IMR-90 (cell line): ENCODE measurements around the gene RASGEF1C. TPM values are rescaled to one million over a fixed set of nuclear protein-coding genes. Genes with fewer than 3 reads are reported as not detected.
A peak's percentile ranks its signal among the peaks of the same experiment; 100 is the strongest.

Source experiments
- ATAC-seq: fragments of 200-7000 bp; cut with Tn5 transposase; 2 replicates; pipeline ENCODE4 v1.9.1; 2020; ENCODE audit warnings: low read depth, mild to moderate bottlenecking, moderate library complexity
- BruUV-seq: library from RNA; stranded (reverse); fragments of 400-500 nt; replicated peaks from 2 replicates; lab custom pipeline; 2021; lab: Mats Ljungman, UMichigan
- CTCF ChIA-PET: fragments of 300-600 bp; formaldehyde crosslinking; extraction: SDS; loops from one replicate; lab custom pipeline; 2021; ENCODE audit warnings: antibody characterized with exemption; lab: Yijun Ruan, JAX
- POLR2A ChIA-PET: fragments of 300-600 bp; sonication (Branson Sonifier 250); formaldehyde crosslinking; loops from one replicate; lab custom pipeline; 2022; ENCODE audit warnings: antibody characterized with exemption; ENCODE audit not compliant: unreplicated experiment; lab: Charles Lee
- DNase-seq: peaks from one replicate; pipeline ENCODE4 v3.0.0; 2013
- H2AFZ ChIP-seq: replicated peaks from 2 replicates; pipeline ENCODE3; 2013; ENCODE audit warnings: low read length, mild to moderate bottlenecking; ENCODE audit not compliant: poor library complexity
- H2AK5ac ChIP-seq: 2 replicates; pipeline ENCODE4 v1.6.1; 2013; ENCODE audit warnings: low read depth, low read length, inconsistent platforms
- H2AK9ac ChIP-seq: replicated peaks from 2 replicates; pipeline ENCODE3; 2013; ENCODE audit warnings: mild to moderate bottlenecking, low read depth, low read length, moderate library complexity; ENCODE audit not compliant: poor library complexity
- H2BK120ac ChIP-seq: 2 replicates; pipeline ENCODE4 v1.6.1; 2013; ENCODE audit warnings: low read depth, low read length, inconsistent platforms
- H2BK15ac ChIP-seq: 3 replicates; pipeline ENCODE4 v1.6.1; 2013; ENCODE audit warnings: low read depth, low read length, inconsistent platforms
- H2BK20ac ChIP-seq: 2 replicates; pipeline ENCODE4 v1.6.1; 2013; ENCODE audit warnings: low read depth, mild to moderate bottlenecking, inconsistent platforms, low read length, moderate library complexity
- H2BK5ac ChIP-seq: 2 replicates; pipeline ENCODE4 v1.6.1; 2013; ENCODE audit warnings: mild to moderate bottlenecking, low read depth, low read length, inconsistent platforms; ENCODE audit not compliant: poor library complexity, severe bottlenecking
- H3K14ac ChIP-seq: replicated peaks from 2 replicates; pipeline ENCODE4 v1.6.1; 2013; ENCODE audit warnings: low read depth, low read length, inconsistent platforms
- H3K18ac ChIP-seq: 2 replicates; pipeline ENCODE4 v1.6.1; 2013; ENCODE audit warnings: low read depth, low read length, control low read depth
- H3K23ac ChIP-seq: 2 replicates; pipeline ENCODE4 v1.6.1; 2013; ENCODE audit warnings: low read depth, low read length, inconsistent platforms
- H3K27ac ChIP-seq: 2 replicates; pipeline ENCODE4 v1.5.1; 2013; ENCODE audit warnings: mild to moderate bottlenecking, control low read depth, low read length; ENCODE audit not compliant: insufficient read depth
- H3K27me3 ChIP-seq: 2 replicates; pipeline ENCODE4 v1.6.1; 2013; ENCODE audit warnings: low read length; ENCODE audit not compliant: control insufficient read depth, insufficient read depth
- H3K36me3 ChIP-seq: 2 replicates; pipeline ENCODE4 v1.6.1; 2013; ENCODE audit warnings: low read length, mixed read lengths; ENCODE audit not compliant: control insufficient read depth, insufficient read depth
- H3K4ac ChIP-seq: 2 replicates; pipeline ENCODE4 v1.6.1; 2013; ENCODE audit warnings: low read depth, low read length, inconsistent platforms
- H3K4me1 ChIP-seq: 2 replicates; pipeline ENCODE4 v1.6.1; 2013; ENCODE audit warnings: low read length, mixed read lengths; ENCODE audit not compliant: control insufficient read depth, insufficient read depth
- H3K4me2 ChIP-seq: 2 replicates; pipeline ENCODE4 v1.6.1; 2013; ENCODE audit warnings: low read depth, mild to moderate bottlenecking, control low read depth, low read length, moderate library complexity
- H3K4me3 ChIP-seq: 2 replicates; pipeline ENCODE4 v1.5.1; 2013; ENCODE audit warnings: low read depth, mild to moderate bottlenecking, control low read depth, low read length, moderate library complexity; ENCODE audit not compliant: insufficient read depth
- H3K56ac ChIP-seq: 2 replicates; pipeline ENCODE4 v1.6.1; 2013; ENCODE audit warnings: low read length, inconsistent platforms; ENCODE audit not compliant: insufficient read depth; ENCODE audit errors: extremely low read depth
- H3K79me1 ChIP-seq, 2 experiments: 2 replicates each; pipeline ENCODE4 v1.6.1; 2013; ENCODE audit warnings: low read length in 2 of 2, inconsistent platforms in 1 of 2, low read depth in 1 of 2
- H3K9ac ChIP-seq: 2 replicates; pipeline ENCODE4 v1.6.1; 2013; ENCODE audit warnings: low read depth, low read length, control low read depth
- H3K9me1 ChIP-seq: 2 replicates; pipeline ENCODE4 v1.6.1; 2013; ENCODE audit warnings: low read length, inconsistent platforms; ENCODE audit not compliant: insufficient read depth
- H3K9me3 ChIP-seq: 2 replicates; pipeline ENCODE4 v1.6.1; 2013; ENCODE audit warnings: low read length; ENCODE audit not compliant: control insufficient read depth, insufficient read depth
- H4K20me1 ChIP-seq: 2 replicates; pipeline ENCODE4 v1.6.1; 2013; ENCODE audit warnings: low read length, inconsistent platforms; ENCODE audit not compliant: insufficient read depth
- H4K5ac ChIP-seq: 2 replicates; pipeline ENCODE4 v1.6.1; 2013; ENCODE audit warnings: mild to moderate bottlenecking, low read depth, low read length, control low read depth
- H4K8ac ChIP-seq, 2 experiments: 2 replicates each; pipeline ENCODE4 v1.6.1; 2013; ENCODE audit warnings: low read depth in 2 of 2, low read length in 2 of 2, control low read depth in 1 of 2, inconsistent platforms in 1 of 2
- H4K91ac ChIP-seq: 2 replicates; pipeline ENCODE4 v1.6.1; 2013; ENCODE audit warnings: low read depth, low read length, inconsistent platforms; ENCODE audit not compliant: insufficient read depth
- CEBPB ChIP-seq: IDR thresholded peaks from 2 replicates; pipeline ENCODE4 v1.6.1; 2012; ENCODE audit warnings: low read depth, low read length, improper control_type of control experiment
- FOS ChIP-seq: fragments of 150-350 bp; IDR thresholded peaks from 2 replicates; pipeline ENCODE4 v1.6.1; 2016; ENCODE audit warnings: low read depth, low read length
- MAFK ChIP-seq: IDR thresholded peaks from 2 replicates; pipeline ENCODE4 v1.6.1; 2012; ENCODE audit warnings: low read depth, low read length, improper control_type of control experiment
- MAZ ChIP-seq: IDR thresholded peaks from 2 replicates; pipeline ENCODE4 v1.6.1; 2012; ENCODE audit warnings: low read depth, mild to moderate bottlenecking, low read length, improper control_type of control experiment, moderate library complexity, borderline replicate concordance
- MXI1 ChIP-seq: IDR thresholded peaks from 2 replicates; pipeline ENCODE4 v1.6.1; 2012; ENCODE audit warnings: low read depth, mild to moderate bottlenecking, low read length, moderate library complexity, borderline replicate concordance
- NFE2L2 ChIP-seq: fragments of 150-350 bp; IDR thresholded peaks from 2 replicates; pipeline ENCODE4 v1.6.1; 2016; ENCODE audit warnings: low read depth, mild to moderate bottlenecking, low read length
- POLR2A ChIP-seq: IDR thresholded peaks from 2 replicates; pipeline ENCODE4 v1.6.1; 2012; ENCODE audit warnings: mild to moderate bottlenecking, low read depth, low read length
- RCOR1 ChIP-seq: IDR thresholded peaks from 2 replicates; pipeline ENCODE4 v1.6.1; 2012; ENCODE audit warnings: mild to moderate bottlenecking, low read length, improper control_type of control experiment; ENCODE audit not compliant: insufficient replicate concordance
- RFX5 ChIP-seq: IDR thresholded peaks from 2 replicates; pipeline ENCODE4 v1.8.0; 2012; ENCODE audit warnings: low read depth, mild to moderate bottlenecking, low read length, moderate library complexity
- WGBS, 2 experiments: methylation state at CpG; one replicate each; pipeline versions ENCODE4 v1.1.5 to v1.1.7; 2013; ENCODE audit warnings: missing lambda C conversion rate in 2 of 2; ENCODE audit not compliant: insufficient read length in 1 of 2; ENCODE audit errors: extremely low coverage in 2 of 2; 5-methylcytosine and 5-hydroxymethylcytosine counted together
- dilution Hi-C: fragments of 300-500 bp; cut with HindIII; formaldehyde crosslinking; loops from one replicate; pipeline ENCODE4 v1.14.3; 2018; ENCODE audit warnings: low sequenced_read_pairs; ENCODE audit not compliant: unreplicated experiment
- in situ Hi-C: fragments of 300-500 bp; cut with MboI; formaldehyde crosslinking; loops from 3 replicates; pipeline ENCODE4 v1.14.3; 2019; ENCODE audit warnings: low sequenced_read_pairs, inconsistent platforms, mixed read lengths
- intact Hi-C: fragments of 100-400 bp; cut with micrococcal nuclease; formaldehyde crosslinking; loops from 2 replicates; pipeline ENCODE4 v1.10.0; 2022
- polyA plus RNA-seq, 3 experiments: library from polyadenylated mRNA; depleted of rRNA; stranded (reverse); fragments of >200 nt; gene quantifications; 2 replicates each; pipeline ENCODE4 v1.2.3, GENCODE V29; 2012; ENCODE audit warnings: low replicate concordance in 1 of 3
- total RNA-seq: library from RNA; depleted of rRNA; stranded (reverse); fragments of >200 nt; gene quantifications from 2 replicates; pipeline ENCODE4 v1.2.3, GENCODE V29; 2012
- TF ChIP-seq, protein P1 (sequence below): conservative IDR thresholded peaks from 2 replicates; pipeline ENCODE4 v1.5.1; 2012; ENCODE audit warnings: mild to moderate bottlenecking, low read depth, low read length, improper control_type of control experiment

The RASGEF1C gene
- total and polyA plus RNA-seq, 2 of the 4 experiments (the other 2 are of a cell fraction): not detected

DNA sequence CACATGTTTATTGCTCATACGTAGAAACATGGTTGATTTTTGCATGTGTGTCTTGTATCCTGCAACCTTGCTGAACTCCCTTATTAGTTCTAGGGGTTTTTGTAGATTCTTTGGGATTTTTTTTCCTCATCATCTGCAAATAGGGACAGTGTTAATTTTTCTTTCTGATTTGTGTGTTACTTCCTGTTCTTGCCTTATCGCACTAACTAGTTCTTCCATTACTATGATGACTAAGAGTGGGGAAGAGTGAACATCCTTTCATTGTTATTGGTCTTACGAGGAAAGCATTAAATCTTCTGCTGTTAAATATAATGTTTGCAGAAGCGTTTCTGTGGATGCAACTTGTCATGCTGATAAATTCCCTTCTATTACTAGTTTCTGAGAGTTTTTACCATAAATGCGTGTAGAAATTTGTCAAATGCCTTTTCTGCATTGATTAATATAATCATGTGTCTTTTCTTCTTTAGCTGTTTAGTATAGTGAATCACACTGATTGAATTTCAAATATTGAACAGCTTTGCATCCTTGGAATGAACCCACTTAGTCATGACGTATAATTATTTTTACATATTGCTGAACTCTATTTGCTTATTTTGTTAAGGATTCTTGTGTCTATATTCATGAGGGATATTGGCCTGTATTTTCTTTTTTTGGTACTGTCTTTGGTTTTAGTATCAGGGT lies 105.4 kb downstream of the RASGEF1C start:
- POLR2A ChIA-PET: no interaction called here
- CTCF ChIA-PET: no interaction called here
- no peaks in the 10 kb centered on the region for H3K4me1 ChIP-seq

More for the DNA sequence above, 105.4 kb downstream of the RASGEF1C start:
- BruUV-seq: no TSS peak
- H2AFZ ChIP-seq: no peak overlapping the region
- H2BK15ac ChIP-seq: no peak overlapping the region
- DNase-seq: peak; percentile 39
- no peaks in the 10 kb centered on the region; the same call in 1 of the 2 replicates for H4K20me1 ChIP-seq
- no peak overlapping the region for H3K27ac ChIP-seq
- no peak overlapping the region for H3K23ac ChIP-seq
- no peak overlapping the region for H4K91ac ChIP-seq
- intact Hi-C loops (no loop called here), dilution Hi-C loops (no loop called here), in situ Hi-C loops (no loop called here)
- no peak overlapping the region for H2BK5ac ChIP-seq
- H2AK9ac ChIP-seq: no peak overlapping the region
- no peak overlapping the region for H3K4me2 ChIP-seq
- no peak overlapping the region for H4K8ac ChIP-seq
- no peaks in the 10 kb centered on the region for H3K36me3 ChIP-seq
- peaks cover 1% of the 10 kb centered on the region; the same call in 1 of the 2 replicates for H3K27me3 ChIP-seq
- no peak overlapping the region for H3K14ac ChIP-seq
- no peak overlapping the region for H2BK120ac ChIP-seq
- H3K9me1 ChIP-seq: no peaks in the 10 kb centered on the region
- no CpG with 5 or more reads among the region's 6 CpGs for WGBS, 2 experiments
- H3K9ac ChIP-seq: no peak overlapping the region
- no peak overlapping the region for H2AK5ac ChIP-seq
- peak; percentile 74 for ATAC-seq
- H2BK20ac ChIP-seq: no peak overlapping the region
- no peak overlapping the region for H3K4me3 ChIP-seq
- peaks cover 4% of the 10 kb centered on the region; the same call in 1 of the 2 replicates for H3K9me3 ChIP-seq
- no peak overlapping the region for H3K18ac ChIP-seq
- no peak overlapping the region for H3K56ac ChIP-seq
- H3K4ac ChIP-seq: no peak overlapping the region
- H4K5ac ChIP-seq: no peak overlapping the region
- no peak for TF ChIP-seq MAZ
- no peak for TF ChIP-seq FOS
- TF ChIP-seq RFX5: no peak
- TF ChIP-seq POLR2A: no peak
- TF ChIP-seq NFE2L2: no peak
- TF ChIP-seq, protein P1, sequence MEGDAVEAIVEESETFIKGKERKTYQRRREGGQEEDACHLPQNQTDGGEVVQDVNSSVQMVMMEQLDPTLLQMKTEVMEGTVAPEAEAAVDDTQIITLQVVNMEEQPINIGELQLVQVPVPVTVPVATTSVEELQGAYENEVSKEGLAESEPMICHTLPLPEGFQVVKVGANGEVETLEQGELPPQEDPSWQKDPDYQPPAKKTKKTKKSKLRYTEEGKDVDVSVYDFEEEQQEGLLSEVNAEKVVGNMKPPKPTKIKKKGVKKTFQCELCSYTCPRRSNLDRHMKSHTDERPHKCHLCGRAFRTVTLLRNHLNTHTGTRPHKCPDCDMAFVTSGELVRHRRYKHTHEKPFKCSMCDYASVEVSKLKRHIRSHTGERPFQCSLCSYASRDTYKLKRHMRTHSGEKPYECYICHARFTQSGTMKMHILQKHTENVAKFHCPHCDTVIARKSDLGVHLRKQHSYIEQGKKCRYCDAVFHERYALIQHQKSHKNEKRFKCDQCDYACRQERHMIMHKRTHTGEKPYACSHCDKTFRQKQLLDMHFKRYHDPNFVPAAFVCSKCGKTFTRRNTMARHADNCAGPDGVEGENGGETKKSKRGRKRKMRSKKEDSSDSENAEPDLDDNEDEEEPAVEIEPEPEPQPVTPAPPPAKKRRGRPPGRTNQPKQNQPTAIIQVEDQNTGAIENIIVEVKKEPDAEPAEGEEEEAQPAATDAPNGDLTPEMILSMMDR: no peak
- TF ChIP-seq CEBPB: no peak
- no peak for TF ChIP-seq MXI1
- TF ChIP-seq MAFK: no peak
- no peak for TF ChIP-seq RCOR1
- H3K79me1 ChIP-seq: no peaks in the 10 kb centered on the region
